HEK293 (cell line): ENCODE measurements around the gene AFF2.

Experiments
- CTCF ChIA-PET: fragments of 350-600 bp; formaldehyde crosslinking; extraction: SDS; loops from one replicate; lab custom pipeline; 2021; ENCODE audit warnings: antibody characterized with exemption; lab: Yijun Ruan, JAX
- POLR2A ChIA-PET: fragments of 300-600 bp; formaldehyde crosslinking; extraction: SDS; loops from one replicate; lab custom pipeline; 2020; ENCODE audit warnings: antibody characterized with exemption, inconsistent platforms; lab: Yijun Ruan, JAX
- H3K27ac ChIP-seq: fragments of 200-500 bp; sonication (Bioruptor generic); 2 replicates; pipeline ENCODE4 v1.5.1; 2014; ENCODE audit warnings: low read depth, low read length, control low read depth, inconsistent platforms; ENCODE audit errors: extremely low read depth
- H3K36me3 ChIP-seq, 2 experiments: fragments of 200-500 bp in 1 of 2; sonication (Bioruptor generic) in 1 of 2; 1 replicate in 1 of 2; 2 replicates in 1 of 2; pipeline ENCODE4 v1.5.1; 2014 to 2017; ENCODE audit warnings: inconsistent platforms in 2 of 2, low read length in 2 of 2; ENCODE audit not compliant: control insufficient read depth in 2 of 2, insufficient read depth in 1 of 2
- H3K4me1 ChIP-seq: fragments of 200-500 bp; sonication (Bioruptor generic); 2 replicates; pipeline ENCODE4 v1.5.1; 2014; ENCODE audit warnings: mild to moderate bottlenecking, low read length, inconsistent platforms; ENCODE audit not compliant: control insufficient read depth, insufficient read depth
- H3K4me3 ChIP-seq: 2 replicates; pipeline ENCODE4 v1.5.1; 2011; ENCODE audit warnings: low read depth, mild to moderate bottlenecking, control low read depth, low read length, moderate library complexity
- H3K9me3 ChIP-seq: fragments of 200-500 bp; sonication (Bioruptor generic); 2 replicates; pipeline ENCODE4 v1.5.1; 2014; ENCODE audit warnings: low read depth, low read length, inconsistent platforms; ENCODE audit not compliant: control insufficient read depth, insufficient read depth
- ATF2 ChIP-seq: fragments of 450-650 bp; formaldehyde crosslinking; IDR thresholded peaks from 2 replicates; pipeline ENCODE4 v1.5.1; 2016; ENCODE audit warnings: missing biosample characterization, missing genetic modification characterization, low read depth
- FEZF1 ChIP-seq: fragments of 450-650 bp; formaldehyde crosslinking; IDR thresholded peaks from 2 replicates; pipeline ENCODE4 v1.5.1; 2016; ENCODE audit warnings: missing biosample characterization, missing genetic modification characterization
- KLF8 ChIP-seq: fragments of 450-650 bp; formaldehyde crosslinking; IDR thresholded peaks from 2 replicates; pipeline ENCODE4 v1.5.1; 2016; ENCODE audit warnings: missing biosample characterization, missing genetic modification characterization
- SP2 ChIP-seq: fragments of 450-650 bp; formaldehyde crosslinking; IDR thresholded peaks from 2 replicates; pipeline ENCODE4 v1.5.1; 2016; ENCODE audit warnings: missing biosample characterization, missing genetic modification characterization
- ZBTB11 ChIP-seq: fragments of 450-650 bp; formaldehyde crosslinking; conservative IDR thresholded peaks from 2 replicates; pipeline ENCODE4 v1.5.1; 2016; ENCODE audit warnings: low read depth, missing biosample characterization, missing genetic modification characterization
- ZFP3 ChIP-seq: fragments of 450-650 bp; formaldehyde crosslinking; IDR thresholded peaks from 2 replicates; pipeline ENCODE4 v1.5.1; 2016; ENCODE audit warnings: low read depth, missing biosample characterization, missing genetic modification characterization
- ZFP69B ChIP-seq: fragments of 450-650 bp; formaldehyde crosslinking; IDR thresholded peaks from 2 replicates; pipeline ENCODE4 v1.5.1; 2016; ENCODE audit warnings: missing biosample characterization, missing genetic modification characterization
- ZNF16 ChIP-seq: fragments of 450-650 bp; formaldehyde crosslinking; IDR thresholded peaks from 2 replicates; pipeline ENCODE4 v1.5.1; 2016; ENCODE audit warnings: low read depth, missing biosample characterization, missing genetic modification characterization
- ZNF248 ChIP-seq: fragments of 450-650 bp; formaldehyde crosslinking; IDR thresholded peaks from 2 replicates; pipeline ENCODE4 v1.5.1; 2017; ENCODE audit warnings: missing biosample characterization, missing genetic modification characterization
- ZNF302 ChIP-seq: fragments of 450-650 bp; formaldehyde crosslinking; IDR thresholded peaks from 2 replicates; pipeline ENCODE4 v1.5.1; 2016; ENCODE audit warnings: missing biosample characterization, missing genetic modification characterization, low read depth
- ZNF354C ChIP-seq: fragments of 450-650 bp; formaldehyde crosslinking; IDR thresholded peaks from 2 replicates; pipeline ENCODE4 v1.5.1; 2016; ENCODE audit warnings: missing biosample characterization, missing genetic modification characterization, low read depth, borderline replicate concordance
- ZNF48 ChIP-seq: fragments of 450-650 bp; formaldehyde crosslinking; IDR thresholded peaks from 2 replicates; pipeline ENCODE4 v1.5.1; 2016; ENCODE audit warnings: missing biosample characterization, missing genetic modification characterization
- ZNF530 ChIP-seq: fragments of 450-650 bp; formaldehyde crosslinking; IDR thresholded peaks from 2 replicates; pipeline ENCODE4 v1.5.1; 2016; ENCODE audit warnings: low read depth, missing biosample characterization, missing genetic modification characterization
- ZNF623 ChIP-seq: fragments of 450-650 bp; formaldehyde crosslinking; IDR thresholded peaks from 2 replicates; pipeline ENCODE4 v1.5.1; 2016; ENCODE audit warnings: missing biosample characterization, missing genetic modification characterization
- ZNF660 ChIP-seq: fragments of 450-650 bp; IDR thresholded peaks from 2 replicates; pipeline ENCODE4 v1.5.1; 2018; ENCODE audit warnings: missing biosample characterization, mild to moderate bottlenecking, missing genetic modification characterization
- ZNF677 ChIP-seq: fragments of 450-650 bp; IDR thresholded peaks from 2 replicates; pipeline ENCODE4 v1.5.0; 2018; ENCODE audit warnings: missing biosample characterization, mild to moderate bottlenecking, missing genetic modification characterization, moderate library complexity
- ZNF792 ChIP-seq: fragments of 450-650 bp; formaldehyde crosslinking; IDR thresholded peaks from 2 replicates; pipeline ENCODE4 v1.5.1; 2016; ENCODE audit warnings: missing biosample characterization, missing genetic modification characterization
- ZSCAN16 ChIP-seq: fragments of 450-650 bp; formaldehyde crosslinking; IDR thresholded peaks from 2 replicates; pipeline ENCODE4 v1.5.1; 2016; ENCODE audit warnings: missing biosample characterization, missing genetic modification characterization
- TF ChIP-seq, protein P1 (sequence below): IDR thresholded peaks from 2 replicates; pipeline ENCODE4 v1.6.1; 2011; ENCODE audit warnings: mild to moderate bottlenecking, low read depth, low read length, borderline replicate concordance
- TF ChIP-seq, protein P2 (sequence below): fragments of 450-650 bp; formaldehyde crosslinking; IDR thresholded peaks from 2 replicates; pipeline ENCODE4 v1.5.1; 2016; ENCODE audit warnings: missing biosample characterization, missing genetic modification characterization, borderline replicate concordance
- TF ChIP-seq, protein P3 (sequence below): fragments of 450-650 bp; formaldehyde crosslinking; IDR thresholded peaks from 2 replicates; pipeline ENCODE4 v1.5.1; 2016; ENCODE audit warnings: missing biosample characterization, missing genetic modification characterization, low read depth

Gene AFF2

GRCh38 chrX:148517176-148517575, 16.8 kb downstream of the AFF2 start:
- TF ChIP-seq ZNF302 (tag by site-specific recombination), result no peak
- no peak for TF ChIP-seq ZSCAN16 (tag by site-specific recombination)
- TF ChIP-seq, protein P1, sequence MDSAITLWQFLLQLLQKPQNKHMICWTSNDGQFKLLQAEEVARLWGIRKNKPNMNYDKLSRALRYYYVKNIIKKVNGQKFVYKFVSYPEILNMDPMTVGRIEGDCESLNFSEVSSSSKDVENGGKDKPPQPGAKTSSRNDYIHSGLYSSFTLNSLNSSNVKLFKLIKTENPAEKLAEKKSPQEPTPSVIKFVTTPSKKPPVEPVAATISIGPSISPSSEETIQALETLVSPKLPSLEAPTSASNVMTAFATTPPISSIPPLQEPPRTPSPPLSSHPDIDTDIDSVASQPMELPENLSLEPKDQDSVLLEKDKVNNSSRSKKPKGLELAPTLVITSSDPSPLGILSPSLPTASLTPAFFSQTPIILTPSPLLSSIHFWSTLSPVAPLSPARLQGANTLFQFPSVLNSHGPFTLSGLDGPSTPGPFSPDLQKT, result no peak
- TF ChIP-seq SP2, result no peak
- no peak for TF ChIP-seq ZNF354C (tag by site-specific recombination)
- TF ChIP-seq, all 188 proteins: peak for 0
- Histone ChIP-seq H3K36me3 (no peaks in the 10 kb centered on the region), H3K4me1 (peaks cover 10% of the 10 kb centered on the region), H3K4me3 (no peak overlapping the region), H3K27ac (no peak overlapping the region), H3K9me3 (no peaks in the 10 kb centered on the region)
- ChIA-PET POLR2A (no interaction called here), CTCF (no interaction called here)

GRCh38 chrX:148522006-148522405, 21.6 kb downstream of the AFF2 start:
- H3K9me3 ChIP-seq, result no peaks in the 10 kb centered on the region; the same call in 1 of the 2 replicates
- ChIA-PET POLR2A (no interaction called here), CTCF (interaction anchor here (1.0 kb wide), 1 partner anchor 8 kb away, joined by 4 read pairs; no protein-coding TSS in a partner anchor)
- H3K4me3 ChIP-seq, result no peak overlapping the region
- H3K27ac ChIP-seq, result no peak overlapping the region
- H3K36me3 ChIP-seq, result no peaks in the 10 kb centered on the region
- peaks cover 7% of the 10 kb centered on the region; the same call in 1 of the 2 replicates for H3K4me1 ChIP-seq
- TF ChIP-seq ATF2, result no peak
- TF ChIP-seq ZNF248 (tag by site-specific recombination), result no peak
- no peak for TF ChIP-seq ZNF792
- no peak for TF ChIP-seq FEZF1
- TF ChIP-seq ZBTB11 (tag by site-specific recombination), result no peak
- TF ChIP-seq ZNF530 (tag by site-specific recombination), result no peak
- no peak for TF ChIP-seq ZNF623
- no peak for TF ChIP-seq ZNF660 (tag by site-specific recombination)

DNA sequence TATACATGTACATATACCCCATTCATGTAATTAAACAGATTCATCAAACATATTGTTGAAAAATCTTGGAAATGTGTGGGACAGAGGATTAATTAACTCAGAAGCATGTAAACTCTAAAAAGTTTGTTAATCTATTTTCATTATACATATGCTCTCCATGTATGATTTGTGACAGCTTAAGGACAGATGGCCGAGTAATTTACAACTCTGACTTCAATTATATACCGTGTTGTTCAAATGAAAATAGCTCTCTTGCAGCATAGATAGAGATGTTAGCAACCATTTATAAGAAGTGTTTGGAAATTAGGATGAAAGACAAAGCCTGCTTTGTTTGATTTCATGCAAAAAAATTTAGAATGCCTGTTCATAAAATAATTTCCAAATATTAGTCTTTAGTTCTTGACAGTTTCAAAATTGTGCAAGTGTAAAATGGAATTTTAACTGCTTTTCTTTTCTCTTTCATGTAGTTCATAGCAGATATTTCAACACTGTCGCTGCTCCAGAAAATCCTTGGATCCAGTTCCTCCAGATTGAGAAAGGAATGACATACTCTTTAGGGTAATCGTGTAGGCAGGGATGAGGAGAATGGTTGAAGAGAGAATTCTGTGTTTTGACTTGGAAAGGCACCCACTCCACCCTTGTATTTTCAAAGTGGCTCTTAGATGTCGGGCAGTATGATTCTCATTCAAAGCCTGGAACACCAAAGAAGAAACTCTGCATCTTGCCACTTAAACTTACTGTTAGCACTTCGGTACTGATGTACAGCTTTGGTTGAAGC, 23.1 kb downstream of the AFF2 start:
- no peak overlapping the region for H3K4me3 ChIP-seq
- H3K27ac ChIP-seq, result no peak overlapping the region
- POLR2A ChIA-PET, result no interaction called here
- H3K9me3 ChIP-seq, result no peaks in the 10 kb centered on the region; the same call in 1 of the 2 replicates
- CTCF ChIA-PET, result no interaction called here
- H3K36me3 ChIP-seq, result no peaks in the 10 kb centered on the region
- no peaks in the 10 kb centered on the region for H3K4me1 ChIP-seq
- TF ChIP-seq, protein P2, sequence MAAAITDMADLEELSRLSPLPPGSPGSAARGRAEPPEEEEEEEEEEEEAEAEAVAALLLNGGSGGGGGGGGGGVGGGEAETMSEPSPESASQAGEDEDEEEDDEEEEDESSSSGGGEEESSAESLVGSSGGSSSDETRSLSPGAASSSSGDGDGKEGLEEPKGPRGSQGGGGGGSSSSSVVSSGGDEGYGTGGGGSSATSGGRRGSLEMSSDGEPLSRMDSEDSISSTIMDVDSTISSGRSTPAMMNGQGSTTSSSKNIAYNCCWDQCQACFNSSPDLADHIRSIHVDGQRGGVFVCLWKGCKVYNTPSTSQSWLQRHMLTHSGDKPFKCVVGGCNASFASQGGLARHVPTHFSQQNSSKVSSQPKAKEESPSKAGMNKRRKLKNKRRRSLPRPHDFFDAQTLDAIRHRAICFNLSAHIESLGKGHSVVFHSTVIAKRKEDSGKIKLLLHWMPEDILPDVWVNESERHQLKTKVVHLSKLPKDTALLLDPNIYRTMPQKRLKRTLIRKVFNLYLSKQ (tag by site-specific recombination), result no peak
- TF ChIP-seq ZNF48 (tag by site-specific recombination) (no peak), KLF8 (tag by site-specific recombination) (no peak), ZFP3 (no peak), ZFP69B (no peak), ZNF16 (tag by site-specific recombination) (no peak), ZNF677 (tag by site-specific recombination) (no peak)
- TF ChIP-seq, protein P3, sequence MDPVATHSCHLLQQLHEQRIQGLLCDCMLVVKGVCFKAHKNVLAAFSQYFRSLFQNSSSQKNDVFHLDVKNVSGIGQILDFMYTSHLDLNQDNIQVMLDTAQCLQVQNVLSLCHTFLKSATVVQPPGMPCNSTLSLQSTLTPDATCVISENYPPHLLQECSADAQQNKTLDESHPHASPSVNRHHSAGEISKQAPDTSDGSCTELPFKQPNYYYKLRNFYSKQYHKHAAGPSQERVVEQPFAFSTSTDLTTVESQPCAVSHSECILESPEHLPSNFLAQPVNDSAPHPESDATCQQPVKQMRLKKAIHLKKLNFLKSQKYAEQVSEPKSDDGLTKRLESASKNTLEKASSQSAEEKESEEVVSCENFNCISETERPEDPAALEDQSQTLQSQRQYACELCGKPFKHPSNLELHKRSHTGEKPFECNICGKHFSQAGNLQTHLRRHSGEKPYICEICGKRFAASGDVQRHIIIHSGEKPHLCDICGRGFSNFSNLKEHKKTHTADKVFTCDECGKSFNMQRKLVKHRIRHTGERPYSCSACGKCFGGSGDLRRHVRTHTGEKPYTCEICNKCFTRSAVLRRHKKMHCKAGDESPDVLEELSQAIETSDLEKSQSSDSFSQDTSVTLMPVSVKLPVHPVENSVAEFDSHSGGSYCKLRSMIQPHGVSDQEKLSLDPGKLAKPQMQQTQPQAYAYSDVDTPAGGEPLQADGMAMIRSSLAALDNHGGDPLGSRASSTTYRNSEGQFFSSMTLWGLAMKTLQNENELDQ (tag by site-specific recombination), result no peak
